GM10248 (cell line): Measurements from ENCODE around the gene BRINP1.

Experiments used
- CTCF ChIA-PET: fragments of 300-600 bp; sonication (Branson Sonifier 250); formaldehyde crosslinking; extraction: SDS; loops from one replicate; lab custom pipeline; 2021; ENCODE audit warnings: antibody characterized with exemption; lab: Yijun Ruan, JAX
- POLR2A ChIA-PET: fragments of 350-650 bp; sonication (Branson Sonifier 250); formaldehyde crosslinking; extraction: SDS; loops from one replicate; lab custom pipeline; 2020; ENCODE audit warnings: antibody characterized with exemption; lab: Yijun Ruan, JAX
- DNase-seq: peaks from one replicate; pipeline ENCODE4 v3.0.0; 2012; ENCODE audit errors: extremely low spot score
- TF ChIP-seq, protein P1 (sequence below): IDR thresholded peaks from 2 replicates; pipeline ENCODE4 v1.5.1; 2012; ENCODE audit warnings: mild to moderate bottlenecking, low read depth; ENCODE audit errors: extremely low read depth, missing control alignments, control extremely low read depth

The BRINP1 gene

DNA sequence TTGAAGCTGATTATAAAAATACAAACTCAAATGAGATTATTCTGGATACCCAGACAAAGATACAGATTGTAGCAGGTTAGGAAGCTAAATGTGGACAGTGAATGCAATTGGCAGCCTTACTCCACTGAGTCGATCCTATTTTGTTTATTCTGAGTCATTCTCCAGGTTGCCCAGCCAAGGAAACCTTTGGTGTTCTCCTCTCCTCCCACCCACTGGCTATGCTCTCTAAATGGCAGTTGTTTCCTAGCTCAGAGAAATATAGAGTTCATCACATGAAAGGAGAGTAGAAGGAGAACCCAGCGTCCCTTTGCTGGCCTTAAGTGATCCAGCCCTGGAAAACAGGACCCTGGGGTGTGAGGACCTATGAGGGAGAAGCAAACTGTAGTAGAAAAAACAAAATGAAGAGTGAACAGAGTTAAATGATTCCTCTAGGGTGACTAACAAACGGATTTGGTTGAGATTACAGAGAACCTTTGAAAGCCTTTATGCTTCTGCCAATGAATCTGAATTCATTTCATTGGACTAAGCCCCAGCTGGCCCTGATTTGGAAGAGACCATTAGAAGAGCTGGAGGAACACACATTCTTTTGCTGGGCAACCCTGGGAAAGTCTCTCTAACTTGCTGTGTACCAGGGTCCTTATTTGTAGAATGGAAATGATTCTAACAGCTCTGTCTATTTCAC is 95.1 kb downstream of the BRINP1 start:
- ChIA-PET CTCF (interaction anchor here (1.7 kb wide), 1 partner anchor 15 kb away, joined by 5 read pairs; no protein-coding TSS in a partner anchor), POLR2A (no interaction called here)
- TF ChIP-seq, protein P1, sequence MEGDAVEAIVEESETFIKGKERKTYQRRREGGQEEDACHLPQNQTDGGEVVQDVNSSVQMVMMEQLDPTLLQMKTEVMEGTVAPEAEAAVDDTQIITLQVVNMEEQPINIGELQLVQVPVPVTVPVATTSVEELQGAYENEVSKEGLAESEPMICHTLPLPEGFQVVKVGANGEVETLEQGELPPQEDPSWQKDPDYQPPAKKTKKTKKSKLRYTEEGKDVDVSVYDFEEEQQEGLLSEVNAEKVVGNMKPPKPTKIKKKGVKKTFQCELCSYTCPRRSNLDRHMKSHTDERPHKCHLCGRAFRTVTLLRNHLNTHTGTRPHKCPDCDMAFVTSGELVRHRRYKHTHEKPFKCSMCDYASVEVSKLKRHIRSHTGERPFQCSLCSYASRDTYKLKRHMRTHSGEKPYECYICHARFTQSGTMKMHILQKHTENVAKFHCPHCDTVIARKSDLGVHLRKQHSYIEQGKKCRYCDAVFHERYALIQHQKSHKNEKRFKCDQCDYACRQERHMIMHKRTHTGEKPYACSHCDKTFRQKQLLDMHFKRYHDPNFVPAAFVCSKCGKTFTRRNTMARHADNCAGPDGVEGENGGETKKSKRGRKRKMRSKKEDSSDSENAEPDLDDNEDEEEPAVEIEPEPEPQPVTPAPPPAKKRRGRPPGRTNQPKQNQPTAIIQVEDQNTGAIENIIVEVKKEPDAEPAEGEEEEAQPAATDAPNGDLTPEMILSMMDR: no peak
- DNase-seq: no peak

DNA sequence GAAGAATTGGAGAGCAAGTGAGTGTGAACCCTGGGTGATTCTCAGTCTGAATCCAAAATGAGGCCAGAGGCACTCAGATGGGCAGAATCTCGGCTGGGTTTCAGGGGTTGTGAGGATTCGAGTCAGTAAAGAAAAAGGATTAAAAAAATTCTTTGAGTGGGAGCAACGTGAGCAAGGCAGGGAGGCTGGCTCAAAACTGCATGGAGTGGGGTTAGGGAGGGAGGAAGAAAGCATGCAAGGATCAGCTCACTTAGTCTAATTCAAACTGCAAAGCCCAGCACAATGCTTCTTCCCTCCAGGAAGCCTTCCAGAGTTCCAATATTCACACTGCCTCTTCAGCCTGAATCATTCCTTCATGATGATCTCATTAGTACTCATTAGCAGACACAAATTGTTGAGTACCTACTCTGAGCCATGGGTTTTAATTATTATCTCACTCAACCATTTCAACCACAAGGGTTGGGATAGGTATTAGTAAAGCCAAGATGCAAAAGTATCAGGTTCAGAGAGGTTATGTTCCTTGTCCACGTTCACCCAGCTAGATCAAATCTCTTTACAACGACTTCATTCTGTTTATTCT is 95.8 kb downstream of the BRINP1 start:
- no peak for DNase-seq
- ChIA-PET POLR2A (no interaction called here), CTCF (interaction anchor here (1.7 kb wide), 1 partner anchor 16 kb away, joined by 5 read pairs; no protein-coding TSS in a partner anchor)
- TF ChIP-seq, protein P1: no peak

DNA sequence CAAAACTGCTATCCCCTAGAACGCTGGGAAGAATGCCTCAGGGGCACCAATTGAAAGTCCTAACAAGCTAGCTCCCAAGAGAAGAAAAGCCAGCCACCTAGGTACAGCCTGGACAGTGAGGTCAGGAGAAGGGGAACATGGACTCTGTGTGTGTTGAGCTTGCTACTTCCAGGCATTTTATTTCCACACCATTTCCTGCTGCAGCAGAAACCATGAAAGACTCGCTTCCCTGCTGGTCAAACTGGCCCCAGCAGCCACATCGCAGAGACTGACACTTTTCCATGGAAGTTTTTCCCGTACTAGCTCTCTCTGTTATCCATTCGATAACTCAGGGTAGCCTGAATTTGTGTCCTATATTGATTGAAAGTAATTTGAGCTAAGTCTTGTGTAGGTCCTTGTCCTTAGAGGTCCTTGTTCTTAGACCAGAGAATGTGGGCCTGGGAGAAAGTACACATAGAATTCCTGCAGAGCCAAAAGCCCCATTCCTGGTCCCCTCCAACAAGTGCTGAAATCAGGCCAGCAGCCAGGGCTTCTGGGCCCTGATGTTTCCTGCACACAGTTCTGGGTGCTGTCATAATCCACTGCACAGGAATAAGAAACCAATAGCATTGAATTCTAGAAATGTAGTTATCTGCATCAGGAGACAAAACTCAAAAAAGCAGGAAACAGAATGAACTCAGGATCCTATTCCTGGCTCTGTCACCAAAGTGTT is 96.6 kb downstream of the BRINP1 start:
- DNase-seq: no peak

DNA sequence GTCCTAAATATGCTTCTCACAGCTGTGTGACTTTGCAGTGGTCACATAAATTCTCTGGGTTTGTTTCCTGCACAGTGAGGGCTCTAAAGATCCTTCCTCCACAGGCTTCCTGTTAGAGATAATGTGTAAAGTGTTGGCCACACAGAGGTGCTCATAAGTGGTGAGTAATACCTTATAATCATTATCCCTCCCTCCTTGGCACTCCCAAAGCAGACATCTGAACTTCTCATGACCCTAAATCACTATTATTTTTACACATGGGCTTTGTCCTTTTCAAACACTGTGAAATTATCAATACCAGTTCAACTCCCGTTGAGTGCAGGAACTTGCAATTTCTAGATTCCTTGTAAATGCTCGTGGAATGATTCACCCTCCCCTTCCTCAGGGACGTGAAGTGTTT is 100.2 kb downstream of the BRINP1 start:
- ChIA-PET POLR2A (no interaction called here), CTCF (no interaction called here)
- TF ChIP-seq, protein P1: no peak
- no peak for DNase-seq

More for the DNA sequence above, 96.6 kb downstream of the BRINP1 start:
- TF ChIP-seq, protein P1: no peak
- POLR2A ChIA-PET: no interaction called here
- CTCF ChIA-PET: interaction anchor here (1.1 kb wide), 1 partner anchor 17 kb away, joined by 3 read pairs; no protein-coding TSS in a partner anchor

DNA sequence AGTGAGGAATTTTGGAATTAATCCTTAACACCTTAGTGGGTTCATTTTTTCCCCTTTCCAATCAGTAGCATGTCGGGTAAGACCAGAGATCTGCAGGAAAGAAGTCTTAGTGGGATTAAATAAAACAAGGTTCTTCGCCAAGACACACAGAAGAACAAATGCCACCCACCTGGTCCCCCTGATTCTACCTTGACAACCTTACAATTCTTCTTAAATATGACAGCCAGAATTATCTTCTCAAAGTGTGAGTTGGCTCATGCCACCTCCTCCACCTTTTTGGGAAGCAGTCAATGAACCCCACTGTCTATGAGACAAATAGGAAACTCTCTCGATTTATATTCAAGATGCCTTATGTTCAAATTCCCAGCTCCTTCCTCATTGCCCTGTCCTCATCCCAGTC is 105.1 kb downstream of the BRINP1 start:
- POLR2A ChIA-PET: no interaction called here
- DNase-seq: no peak
- CTCF ChIA-PET: no interaction called here
- TF ChIP-seq, protein P1: no peak

DNA sequence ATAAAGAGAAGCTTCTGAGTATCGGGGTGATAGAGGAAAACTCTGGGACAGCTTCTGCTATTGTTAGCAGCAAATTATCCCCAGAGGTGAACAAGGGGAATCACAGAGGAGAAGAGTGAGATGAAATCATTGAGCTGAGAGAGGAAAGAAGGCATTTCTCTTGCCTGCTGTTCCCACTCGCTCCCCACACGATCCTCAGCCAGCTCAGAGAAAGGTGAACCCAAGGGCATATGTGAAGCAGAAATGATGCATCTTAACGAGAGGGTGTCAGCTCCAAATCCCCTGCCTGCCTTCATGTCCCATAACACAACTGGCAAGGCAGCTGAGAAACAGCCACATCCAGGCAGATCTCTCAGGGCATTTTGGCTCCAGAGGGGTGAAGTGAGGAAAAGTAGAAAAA is 111.6 kb downstream of the BRINP1 start:
- CTCF ChIA-PET: interaction anchor here (2.0 kb wide), 1 partner anchor 8 kb away, joined by 5 read pairs; no protein-coding TSS in a partner anchor
- TF ChIP-seq, protein P1: no peak
- DNase-seq: no peak
- POLR2A ChIA-PET: no interaction called here
